K562 (cell line): Measurements from ENCODE around the gene PIK3CD. TPM values are rescaled to one million over a fixed set of nuclear protein-coding genes. Genes with fewer than 3 reads are reported as not detected.

Experiments used
- CREB3 ChIP-seq: fragments of 450-650 bp; conservative IDR thresholded peaks from 2 replicates; pipeline ENCODE4 v1.6.1; 2016; ENCODE audit warnings: missing genetic modification characterization, low read depth, mild to moderate bottlenecking, missing compliant biosample characterization, moderate library complexity
- ELF4 ChIP-seq: fragments of 450-650 bp; formaldehyde crosslinking; IDR thresholded peaks from 2 replicates; pipeline ENCODE4 v1.4.0; 2022; ENCODE audit warnings: missing genetic modification characterization
- FOXM1 ChIP-seq, 2 experiments: fragments of 450-650 bp in 1 of 2; sonication (generic) in 1 of 2; formaldehyde crosslinking in 1 of 2; IDR thresholded peaks; 2 replicates each; pipeline versions ENCODE4 v1.6.1 to v1.9.0; 2017 to 2022; ENCODE audit warnings: low read depth in 2 of 2, mild to moderate bottlenecking in 2 of 2, missing genetic modification reagents in 1 of 2, moderate library complexity in 1 of 2
- HEY1 ChIP-seq: fragments of 250-450 bp; sonication (Bioruptor Pico); IDR thresholded peaks from 2 replicates; pipeline ENCODE4 v1.5.0; 2020; ENCODE audit warnings: mild to moderate bottlenecking, moderate library complexity, borderline replicate concordance
- HLTF ChIP-seq: fragments of 450-650 bp; IDR thresholded peaks from 2 replicates; pipeline ENCODE4 v1.6.1; 2016
- MBD2 ChIP-seq: sonication (generic); IDR thresholded peaks from 2 replicates; pipeline ENCODE4 v1.6.1; 2016; ENCODE audit warnings: low read depth, borderline replicate concordance
- MEF2D ChIP-seq: conservative IDR thresholded peaks from 2 replicates; pipeline ENCODE4 v1.6.1; 2016; ENCODE audit warnings: low read depth, missing genetic modification characterization, missing compliant biosample characterization
- MYNN ChIP-seq, 2 experiments: sonication (generic); formaldehyde crosslinking in 1 of 2; IDR thresholded peaks; 2 replicates each; pipeline versions ENCODE4 v1.5.0 to v1.6.1; 2016 to 2020; ENCODE audit warnings: antibody characterized with exemption in 1 of 2, missing genetic modification reagents in 1 of 2
- NR2C2 ChIP-seq, 2 experiments: fragments of 200-800 bp in 1 of 2; sonication (Bioruptor generic) in 1 of 2; sonication (generic) in 1 of 2; formaldehyde crosslinking in 1 of 2; IDR thresholded peaks; 2 replicates each; pipeline versions ENCODE4 v1.6.1 to v1.8.0; 2016 to 2022; ENCODE audit warnings: mild to moderate bottlenecking in 1 of 2, missing compliant biosample characterization in 1 of 2, missing genetic modification characterization in 1 of 2, missing genetic modification reagents in 1 of 2
- PBX2 ChIP-seq, 2 experiments: IDR thresholded peaks in 1 of 2; conservative IDR thresholded peaks in 1 of 2; 2 replicates each; pipeline ENCODE4 v1.6.1; 2016; ENCODE audit warnings: low read depth in 2 of 2, mild to moderate bottlenecking in 1 of 2, missing compliant biosample characterization in 1 of 2, missing genetic modification characterization in 1 of 2, moderate library complexity in 1 of 2
- PTRF ChIP-seq: fragments of 450-650 bp; IDR thresholded peaks from 2 replicates; pipeline ENCODE4 v1.6.1; 2016; ENCODE audit warnings: mild to moderate bottlenecking, missing genetic modification characterization, missing compliant biosample characterization
- THRAP3 ChIP-seq: fragments of 450-650 bp; IDR thresholded peaks from 2 replicates; pipeline ENCODE4 v1.6.1; 2016; ENCODE audit warnings: mild to moderate bottlenecking, inconsistent platforms, borderline replicate concordance
- USF2 ChIP-seq: sonication (generic); formaldehyde crosslinking; IDR thresholded peaks from 2 replicates; pipeline ENCODE4 v1.5.0; 2020; ENCODE audit warnings: missing genetic modification reagents
- ZNF165 ChIP-seq: fragments of 250-450 bp; sonication (Bioruptor Pico); IDR thresholded peaks from 2 replicates; pipeline ENCODE4 v1.4.0; 2020; ENCODE audit warnings: borderline replicate concordance
- ZNF449 ChIP-seq: fragments of 250-450 bp; sonication (Bioruptor Pico); IDR thresholded peaks from 2 replicates; pipeline ENCODE4 v1.8.0; 2022; ENCODE audit warnings: moderate library complexity, mild to moderate bottlenecking, inconsistent platforms
- ZNF592 ChIP-seq: fragments of 450-650 bp; IDR thresholded peaks from 2 replicates; pipeline ENCODE4 v1.6.1; 2017; ENCODE audit warnings: antibody characterized with exemption, mild to moderate bottlenecking
- polyA plus RNA-seq, 8 experiments: library from polyadenylated mRNA; depleted of rRNA in 4 of 8; stranded (reverse) in 5 of 8; unstranded in 3 of 8; fragments of >200 nt; fragmentation: Nextera tagmentation in 2 of 8; fragmentation: Illumina TruSeq in 1 of 8; extraction: Ambion mirVana in 2 of 8; extraction: Trizol in 1 of 8; gene quantifications; 2 replicates each; pipeline versions ENCODE4 v1.2.1 to v1.2.3, GENCODE V29; 2011 to 2014; ENCODE audit warnings: inconsistent platforms in 1 of 8, missing spikeins in 1 of 8
- total RNA-seq, 7 experiments: library from RNA; depleted of rRNA in 6 of 7; stranded (reverse); fragments of >200 nt in 6 of 7; fragmentation: Illumina TruSeq in 2 of 7; extraction: Trizol in 2 of 7; gene quantifications; 2 replicates each; pipeline versions ENCODE4 v1.2.1 to v1.2.3, GENCODE V29; 2011 to 2021; ENCODE audit warnings: low replicate concordance in 1 of 7

PIK3CD gene
- total and polyA plus RNA-seq, 9 of the 15 experiments (the other 6 are each of a cell fraction or from before 2014, with no cell fraction given), result 1.8 to 20.8 (median 7.2) TPM

- TF ChIP-seq ZNF592 (peak; percentile 73), PTRF (peak; percentile 89), ELF4 (no peak), MBD2 (no peak), USF2 (CRISPR knock-in tag) (no peak), FOXM1 (IDR thresholded peaks at IDR 0.05; ENCODE audit: low read depth) (no peak), FOXM1 (CRISPR knock-in tag; IDR thresholded peaks at IDR 0.05; ENCODE audit: low read depth) (no peak), PBX2 (CRISPR knock-in tag; IDR thresholded peaks at IDR 0.05; ENCODE audit: low read depth) (no peak), PBX2 (tag; conservative IDR thresholded peaks at IDR 0.05; ENCODE audit: low read depth) (peak; percentile 41), MYNN (IDR thresholded peaks at IDR 0.05) (no peak), MYNN (CRISPR knock-in tag; IDR thresholded peaks at IDR 0.05) (no peak), CREB3 (peak; percentile 90), NR2C2 (CRISPR knock-in tag; IDR thresholded peaks at IDR 0.05) (no peak), NR2C2 (tag; IDR thresholded peaks at IDR 0.05) (0 out of 2 replicates have a peak, but pooled peaks have one; percentile 23), ZNF449 (CRISPR knock-in tag) (no peak), HLTF (no peak), ZNF165 (CRISPR knock-in tag) (no peak), HEY1 (CRISPR knock-in tag) (0 out of 2 replicates have a peak, but pooled peaks have one; percentile 34), THRAP3 (no peak), MEF2D (tag) (peak; percentile 82)
Observed at GRCh38 chr1:9621032-9621431, 30.5 kb upstream of the PIK3CD start (continued).
